Endodermal cell (in vitro differentiated cells): Measurements from ENCODE around the gene COLEC11. TPM values are rescaled to one million over a fixed set of nuclear protein-coding genes. Genes with fewer than 3 reads are reported as not detected.
"Not testable (repeated sequence)": the region's sequence is repeated elsewhere in the genome, so short reads cannot be mapped to it uniquely, and the experiment has no call there.

Experiments
- DNase-seq: peaks from one replicate; pipeline ENCODE4 v3.0.0-alpha.2; 2017
- H3K27ac ChIP-seq: 2 replicates; pipeline ENCODE4 v1.5.1; 2013; ENCODE audit warnings: mild to moderate bottlenecking, low read depth, low read length, moderate library complexity
- H3K27me3 ChIP-seq: 2 replicates; pipeline ENCODE4 v1.6.1; 2013; ENCODE audit warnings: mild to moderate bottlenecking, low read length, moderate library complexity; ENCODE audit not compliant: insufficient read depth, control insufficient read depth, poor library complexity, severe bottlenecking
- H3K36me3 ChIP-seq: 2 replicates; pipeline ENCODE4 v1.7.0; 2013; ENCODE audit warnings: mild to moderate bottlenecking, low read length, moderate library complexity; ENCODE audit not compliant: control insufficient read depth, insufficient read depth
- H3K4me1 ChIP-seq: one replicate; pipeline ENCODE4 v1.7.0; 2013; ENCODE audit warnings: low read length; ENCODE audit not compliant: control insufficient read depth, insufficient read depth
- H3K4me3 ChIP-seq: 2 replicates; pipeline ENCODE4 v1.5.1; 2013; ENCODE audit warnings: mild to moderate bottlenecking, low read length, moderate library complexity
- H3K9ac ChIP-seq: 2 replicates; pipeline ENCODE4 v1.6.1; 2013; ENCODE audit warnings: mild to moderate bottlenecking, low read length, moderate library complexity; ENCODE audit not compliant: poor library complexity, severe bottlenecking; ENCODE audit errors: extremely low read depth
- H3K9me3 ChIP-seq: 2 replicates; pipeline ENCODE4 v1.6.1; 2013; ENCODE audit warnings: mild to moderate bottlenecking, low read length, moderate library complexity; ENCODE audit not compliant: control insufficient read depth
- H3K27ac Mint-ChIP-seq: 2 replicates; pipeline ENCODE4 v1.8.0; 2020; ENCODE audit warnings: mixed read lengths
- H3K27me3 Mint-ChIP-seq: 2 replicates; pipeline ENCODE4 v1.8.0; 2021; ENCODE audit warnings: mild to moderate bottlenecking, mixed read lengths; ENCODE audit not compliant: insufficient read depth
- H3K36me3 Mint-ChIP-seq: 2 replicates; pipeline ENCODE4 v1.8.0; 2020; ENCODE audit warnings: low read depth, mixed read lengths
- H3K4me1 Mint-ChIP-seq: 2 replicates; pipeline ENCODE4 v1.8.0; 2020; ENCODE audit warnings: mixed read lengths
- H3K4me3 Mint-ChIP-seq: 2 replicates; pipeline ENCODE4 v1.8.0; 2020; ENCODE audit warnings: mild to moderate bottlenecking, moderate library complexity, mixed read lengths
- H3K9me3 Mint-ChIP-seq: 2 replicates; pipeline ENCODE4 v1.8.0; 2020; ENCODE audit warnings: mild to moderate bottlenecking, mixed read lengths
- CTCF ChIP-seq: fragments of 200-600 bp; sonication (generic); conservative IDR thresholded peaks from 2 replicates; pipeline ENCODE4 v1.5.0; 2021; ENCODE audit warnings: antibody characterized with exemption, mild to moderate bottlenecking
- WGBS, 2 experiments: methylation state at CpG; one replicate each; pipeline versions ENCODE4 v1.1.5 to v1.1.7; 2013; ENCODE audit warnings: missing lambda C conversion rate in 2 of 2, mixed read lengths in 1 of 2; ENCODE audit not compliant: insufficient coverage in 1 of 2, insufficient read length in 1 of 2; 5-methylcytosine and 5-hydroxymethylcytosine counted together
- total RNA-seq, 2 donors: library from RNA; stranded (reverse); fragmentation: NEBNext Ultra II Directional in 1 of 2; extraction: Animal tissue kit (Norgen Biotek cat#: 25700) in 1 of 2; gene quantifications; 2 replicates in 1 of 2; 3 replicates in 1 of 2; pipeline ENCODE4 v1.2.1, GENCODE V29; 2021

Gene COLEC11
- total RNA-seq, 2 donors from 2014 or later: 1.1 to 1.5 TPM

GRCh38 chr2:3563521-3563976, 31.4 kb upstream of the COLEC11 start:
- H3K36me3 ChIP-seq: peaks cover 3% of the 10 kb centered on the region
- no peak for TF ChIP-seq CTCF
- peaks cover 10% of the 10 kb centered on the region for H3K4me1 Mint-ChIP-seq
- H3K4me1 ChIP-seq: no peaks in the 10 kb centered on the region
- DNase-seq: no peak
- no peak overlapping the region for H3K27ac ChIP-seq
- H3K4me3 Mint-ChIP-seq: no peak overlapping the region
- H3K27me3 Mint-ChIP-seq: no peaks in the 10 kb centered on the region
- no peaks in the 10 kb centered on the region for H3K9me3 ChIP-seq
- H3K9ac ChIP-seq: no peak overlapping the region
- no peak overlapping the region for H3K4me3 ChIP-seq
- peaks cover 17% of the 10 kb centered on the region for H3K36me3 Mint-ChIP-seq
- H3K9me3 Mint-ChIP-seq: no peaks in the 10 kb centered on the region
- WGBS, 2 experiments: 92% methylated on average over 5 of the region's 5 CpGs
- H3K27ac Mint-ChIP-seq: no peak overlapping the region
- no peaks in the 10 kb centered on the region for H3K27me3 ChIP-seq

GRCh38 chr2:3565117-3565516, 29.8 kb upstream of the COLEC11 start:
- Mint-ChIP-seq H3K36me3 (peaks cover 15% of the 10 kb centered on the region), H3K27ac (no peak overlapping the region), H3K27me3 (no peaks in the 10 kb centered on the region), H3K4me1 (peaks cover 7% of the 10 kb centered on the region), H3K9me3 (no peaks in the 10 kb centered on the region), H3K4me3 (no peak overlapping the region)
- Histone ChIP-seq H3K27ac (no peak overlapping the region), H3K9me3 (no peaks in the 10 kb centered on the region), H3K36me3 (no peaks in the 10 kb centered on the region), H3K9ac (no peak overlapping the region), H3K4me1 (no peaks in the 10 kb centered on the region), H3K27me3 (no peaks in the 10 kb centered on the region), H3K4me3 (no peak overlapping the region)
- WGBS, 2 experiments: 72 to 73% methylated on average over 4 of the region's 6 CpGs
- TF ChIP-seq CTCF: no peak
- DNase-seq: no peak

- no peak for DNase-seq
- Mint-ChIP-seq H3K36me3 (peaks cover 9% of the 10 kb centered on the region), H3K4me1 (peaks cover 11% of the 10 kb centered on the region), H3K27ac (no peak overlapping the region), H3K27me3 (no peaks in the 10 kb centered on the region), H3K4me3 (no peak overlapping the region), H3K9me3 (no peaks in the 10 kb centered on the region)
- H3K4me1 ChIP-seq: no peaks in the 10 kb centered on the region
- H3K9ac ChIP-seq: no peak overlapping the region
- 93 to 96% methylated on average over 7 to 9 of the region's 9 CpGs for WGBS, 2 experiments
- no peaks in the 10 kb centered on the region for H3K9me3 ChIP-seq
- H3K4me3 ChIP-seq: no peak overlapping the region
- H3K36me3 ChIP-seq: no peaks in the 10 kb centered on the region
- no peaks in the 10 kb centered on the region for H3K27me3 ChIP-seq
- no peak overlapping the region for H3K27ac ChIP-seq
- no peak for TF ChIP-seq CTCF
These were observed 28.1 kb upstream of the COLEC11 start for GRCh38 chr2:3566806-3567205.

GRCh38 chr2:3569656-3570055, 25.3 kb upstream of the COLEC11 start:
- not testable (repeated sequence) for H3K27ac ChIP-seq, H3K27me3 ChIP-seq, H3K27me3 Mint-ChIP-seq, H3K4me3 Mint-ChIP-seq, H3K4me3 ChIP-seq, H3K36me3 Mint-ChIP-seq, H3K9ac ChIP-seq, H3K4me1 ChIP-seq, H3K27ac Mint-ChIP-seq, H3K36me3 ChIP-seq, H3K9me3 ChIP-seq, H3K9me3 Mint-ChIP-seq, DNase-seq
- peaks cover 14% of the 10 kb centered on the region for H3K4me1 Mint-ChIP-seq
- 97% methylated on average over 16 of the region's 23 CpGs; no CpG with 5 or more reads in 1 of the 2 experiments for WGBS, 2 experiments
